Neural cell (in vitro differentiated cells): ENCODE data around the gene EYS.

Source experiments
- EP300 ChIP-seq: fragments of 450-650 bp; conservative IDR thresholded peaks from 2 replicates; pipeline ENCODE4 v1.6.1; 2014; ENCODE audit warnings: antibody characterized with exemption, mild to moderate bottlenecking, moderate library complexity; ENCODE audit not compliant: poor library complexity, severe bottlenecking
- EZH2 ChIP-seq: fragments of 200-600, 300-800 bp; shearing (Covaris generic), sonication (generic); IDR thresholded peaks from 2 replicates; pipeline ENCODE4 v1.6.1; 2014; ENCODE audit warnings: antibody characterized with exemption, low read length, borderline replicate concordance, mild to moderate bottlenecking; ENCODE audit not compliant: insufficient read depth, poor library complexity, severe bottlenecking
- MXI1 ChIP-seq: fragments of 450-650 bp; conservative IDR thresholded peaks from 2 replicates; pipeline ENCODE4 v1.6.1; 2014; ENCODE audit warnings: antibody characterized with exemption, mild to moderate bottlenecking; ENCODE audit not compliant: poor library complexity, severe bottlenecking
- POLR2AphosphoS5 ChIP-seq: IDR thresholded peaks from 2 replicates; pipeline ENCODE4 v1.6.1; 2012
- RAD21 ChIP-seq: fragments of 450-650 bp; conservative IDR thresholded peaks from 2 replicates; pipeline ENCODE4 v1.6.1; 2014; ENCODE audit warnings: antibody characterized with exemption, mild to moderate bottlenecking, moderate library complexity
- SMC3 ChIP-seq: fragments of 450-650 bp; conservative IDR thresholded peaks from 2 replicates; pipeline ENCODE4 v1.6.1; 2014; ENCODE audit warnings: antibody characterized with exemption, mild to moderate bottlenecking, moderate library complexity; ENCODE audit not compliant: poor library complexity
- TAF1 ChIP-seq: IDR thresholded peaks from 2 replicates; pipeline ENCODE4 v1.6.1; 2012; ENCODE audit warnings: low read depth
- TF ChIP-seq, protein P1 (sequence below): fragments of 450-650 bp; IDR thresholded peaks from 2 replicates; pipeline ENCODE4 v1.5.1; 2014; ENCODE audit warnings: antibody characterized with exemption, mild to moderate bottlenecking, moderate library complexity; ENCODE audit not compliant: poor library complexity, severe bottlenecking
- TF ChIP-seq, protein P2 (sequence below): IDR thresholded peaks from 2 replicates; pipeline ENCODE4 v1.6.1; 2012; ENCODE audit warnings: borderline replicate concordance

DNA sequence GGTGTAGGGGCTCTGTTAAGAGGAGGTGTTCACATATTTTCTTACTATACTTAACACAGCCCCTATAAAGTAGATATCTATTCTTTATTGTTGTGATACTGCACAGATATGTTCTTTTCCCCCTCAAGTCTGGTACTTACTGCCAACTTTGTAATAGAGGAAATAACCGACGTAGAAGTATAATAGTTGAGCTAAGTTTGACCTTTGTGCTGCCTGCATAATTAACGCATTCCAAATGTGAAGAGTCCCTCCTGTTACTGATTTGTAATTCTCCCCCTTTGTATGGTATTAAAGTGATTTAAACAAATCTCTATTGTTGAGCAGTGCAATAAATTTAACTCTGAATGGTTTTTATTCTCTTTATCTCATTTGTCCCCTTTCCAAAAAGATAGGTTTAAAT, 2032.4 kb downstream of the EYS start:
- TF ChIP-seq, protein P1, sequence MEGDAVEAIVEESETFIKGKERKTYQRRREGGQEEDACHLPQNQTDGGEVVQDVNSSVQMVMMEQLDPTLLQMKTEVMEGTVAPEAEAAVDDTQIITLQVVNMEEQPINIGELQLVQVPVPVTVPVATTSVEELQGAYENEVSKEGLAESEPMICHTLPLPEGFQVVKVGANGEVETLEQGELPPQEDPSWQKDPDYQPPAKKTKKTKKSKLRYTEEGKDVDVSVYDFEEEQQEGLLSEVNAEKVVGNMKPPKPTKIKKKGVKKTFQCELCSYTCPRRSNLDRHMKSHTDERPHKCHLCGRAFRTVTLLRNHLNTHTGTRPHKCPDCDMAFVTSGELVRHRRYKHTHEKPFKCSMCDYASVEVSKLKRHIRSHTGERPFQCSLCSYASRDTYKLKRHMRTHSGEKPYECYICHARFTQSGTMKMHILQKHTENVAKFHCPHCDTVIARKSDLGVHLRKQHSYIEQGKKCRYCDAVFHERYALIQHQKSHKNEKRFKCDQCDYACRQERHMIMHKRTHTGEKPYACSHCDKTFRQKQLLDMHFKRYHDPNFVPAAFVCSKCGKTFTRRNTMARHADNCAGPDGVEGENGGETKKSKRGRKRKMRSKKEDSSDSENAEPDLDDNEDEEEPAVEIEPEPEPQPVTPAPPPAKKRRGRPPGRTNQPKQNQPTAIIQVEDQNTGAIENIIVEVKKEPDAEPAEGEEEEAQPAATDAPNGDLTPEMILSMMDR = no peak
- no peak for TF ChIP-seq EP300
- TF ChIP-seq POLR2AphosphoS5 = no peak
- no peak for TF ChIP-seq EZH2
- TF ChIP-seq RAD21 = no peak
- TF ChIP-seq TAF1 = no peak
- TF ChIP-seq, protein P2, sequence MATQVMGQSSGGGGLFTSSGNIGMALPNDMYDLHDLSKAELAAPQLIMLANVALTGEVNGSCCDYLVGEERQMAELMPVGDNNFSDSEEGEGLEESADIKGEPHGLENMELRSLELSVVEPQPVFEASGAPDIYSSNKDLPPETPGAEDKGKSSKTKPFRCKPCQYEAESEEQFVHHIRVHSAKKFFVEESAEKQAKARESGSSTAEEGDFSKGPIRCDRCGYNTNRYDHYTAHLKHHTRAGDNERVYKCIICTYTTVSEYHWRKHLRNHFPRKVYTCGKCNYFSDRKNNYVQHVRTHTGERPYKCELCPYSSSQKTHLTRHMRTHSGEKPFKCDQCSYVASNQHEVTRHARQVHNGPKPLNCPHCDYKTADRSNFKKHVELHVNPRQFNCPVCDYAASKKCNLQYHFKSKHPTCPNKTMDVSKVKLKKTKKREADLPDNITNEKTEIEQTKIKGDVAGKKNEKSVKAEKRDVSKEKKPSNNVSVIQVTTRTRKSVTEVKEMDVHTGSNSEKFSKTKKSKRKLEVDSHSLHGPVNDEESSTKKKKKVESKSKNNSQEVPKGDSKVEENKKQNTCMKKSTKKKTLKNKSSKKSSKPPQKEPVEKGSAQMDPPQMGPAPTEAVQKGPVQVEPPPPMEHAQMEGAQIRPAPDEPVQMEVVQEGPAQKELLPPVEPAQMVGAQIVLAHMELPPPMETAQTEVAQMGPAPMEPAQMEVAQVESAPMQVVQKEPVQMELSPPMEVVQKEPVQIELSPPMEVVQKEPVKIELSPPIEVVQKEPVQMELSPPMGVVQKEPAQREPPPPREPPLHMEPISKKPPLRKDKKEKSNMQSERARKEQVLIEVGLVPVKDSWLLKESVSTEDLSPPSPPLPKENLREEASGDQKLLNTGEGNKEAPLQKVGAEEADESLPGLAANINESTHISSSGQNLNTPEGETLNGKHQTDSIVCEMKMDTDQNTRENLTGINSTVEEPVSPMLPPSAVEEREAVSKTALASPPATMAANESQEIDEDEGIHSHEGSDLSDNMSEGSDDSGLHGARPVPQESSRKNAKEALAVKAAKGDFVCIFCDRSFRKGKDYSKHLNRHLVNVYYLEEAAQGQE = no peak
- TF ChIP-seq MXI1 = no peak
- no peak for TF ChIP-seq SMC3
